Measurements from ENCODE around the gene IL11. TPM values are rescaled to one million over a fixed set of nuclear protein-coding genes. Genes with fewer than 3 reads are reported as not detected.

Gene IL11
- total RNA-seq, 4 donors from 2014 or later, result 0.66 TPM; not detected in 3

DNA sequence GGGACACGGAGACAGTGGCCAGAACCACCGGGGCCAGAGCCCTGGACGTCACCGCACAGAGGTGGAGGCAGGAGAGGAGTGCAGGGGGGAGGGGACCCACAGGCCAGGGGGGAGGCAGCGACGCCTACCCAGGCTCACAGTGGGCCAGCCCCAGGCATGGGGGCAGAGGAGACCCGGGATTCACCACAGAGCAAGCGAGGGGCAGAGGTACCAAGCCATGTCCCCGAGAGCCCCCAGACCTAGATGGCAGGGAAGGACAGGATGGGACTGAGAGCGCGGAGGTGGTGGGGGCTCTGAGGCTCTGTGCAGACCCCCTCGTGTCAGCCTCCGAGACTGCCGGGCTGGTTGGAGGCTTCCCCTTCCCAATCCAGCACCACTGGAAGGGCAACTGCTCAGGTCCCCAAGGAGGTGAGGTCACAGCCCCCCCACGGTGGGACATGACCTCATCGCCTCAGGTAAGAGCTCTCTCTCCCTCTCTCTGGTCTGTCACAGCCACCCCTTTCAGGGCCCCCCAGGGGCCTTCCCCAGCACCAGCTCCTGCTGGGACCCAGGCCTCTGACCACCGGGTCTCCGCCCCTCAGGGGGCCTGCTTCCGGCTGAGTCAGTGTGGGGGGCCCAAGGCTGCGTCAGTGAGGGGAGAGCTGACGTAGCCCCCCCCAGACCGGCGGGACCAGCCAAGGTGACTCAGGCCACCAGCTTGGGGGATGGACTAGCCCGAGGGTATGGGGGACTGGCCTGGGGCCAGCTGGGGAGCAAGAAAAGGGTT is 2.2 kb upstream of the IL11 start:
- in situ Hi-C loops (cut with MboI; ENCODE audit: low sequenced_read_pairs in 4 of 4), result loop anchor here in 1 of 4 donors (10.0 kb wide), 1 partner anchor 292 kb away; no protein-coding TSS in a partner anchor
- intact Hi-C loops (cut with DNase I; ENCODE audit: low total_unique reads), result no loop called here
- no peaks in the 10 kb centered on the region for H3K36me3 ChIP-seq
- no peaks in the 10 kb centered on the region for H3K9me3 ChIP-seq
- TF ChIP-seq, protein P1, sequence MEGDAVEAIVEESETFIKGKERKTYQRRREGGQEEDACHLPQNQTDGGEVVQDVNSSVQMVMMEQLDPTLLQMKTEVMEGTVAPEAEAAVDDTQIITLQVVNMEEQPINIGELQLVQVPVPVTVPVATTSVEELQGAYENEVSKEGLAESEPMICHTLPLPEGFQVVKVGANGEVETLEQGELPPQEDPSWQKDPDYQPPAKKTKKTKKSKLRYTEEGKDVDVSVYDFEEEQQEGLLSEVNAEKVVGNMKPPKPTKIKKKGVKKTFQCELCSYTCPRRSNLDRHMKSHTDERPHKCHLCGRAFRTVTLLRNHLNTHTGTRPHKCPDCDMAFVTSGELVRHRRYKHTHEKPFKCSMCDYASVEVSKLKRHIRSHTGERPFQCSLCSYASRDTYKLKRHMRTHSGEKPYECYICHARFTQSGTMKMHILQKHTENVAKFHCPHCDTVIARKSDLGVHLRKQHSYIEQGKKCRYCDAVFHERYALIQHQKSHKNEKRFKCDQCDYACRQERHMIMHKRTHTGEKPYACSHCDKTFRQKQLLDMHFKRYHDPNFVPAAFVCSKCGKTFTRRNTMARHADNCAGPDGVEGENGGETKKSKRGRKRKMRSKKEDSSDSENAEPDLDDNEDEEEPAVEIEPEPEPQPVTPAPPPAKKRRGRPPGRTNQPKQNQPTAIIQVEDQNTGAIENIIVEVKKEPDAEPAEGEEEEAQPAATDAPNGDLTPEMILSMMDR (IDR thresholded peaks at IDR 0.05 in 4 of 5, conservative IDR thresholded peaks at IDR 0.05 in 1 of 5), result no peak
- TF ChIP-seq POLR2A (IDR thresholded peaks at IDR 0.05), result no peak
- H3K27ac ChIP-seq, result no peak overlapping the region
- no peak overlapping the region for H3K4me3 ChIP-seq
- H3K4me1 ChIP-seq, result no peaks in the 10 kb centered on the region
- ATAC-seq (no peak), DNase-seq (no peak)
- peaks cover 77 to 93% (median 93%) of the 10 kb centered on the region in 3 donors for H3K27me3 ChIP-seq

DNA sequence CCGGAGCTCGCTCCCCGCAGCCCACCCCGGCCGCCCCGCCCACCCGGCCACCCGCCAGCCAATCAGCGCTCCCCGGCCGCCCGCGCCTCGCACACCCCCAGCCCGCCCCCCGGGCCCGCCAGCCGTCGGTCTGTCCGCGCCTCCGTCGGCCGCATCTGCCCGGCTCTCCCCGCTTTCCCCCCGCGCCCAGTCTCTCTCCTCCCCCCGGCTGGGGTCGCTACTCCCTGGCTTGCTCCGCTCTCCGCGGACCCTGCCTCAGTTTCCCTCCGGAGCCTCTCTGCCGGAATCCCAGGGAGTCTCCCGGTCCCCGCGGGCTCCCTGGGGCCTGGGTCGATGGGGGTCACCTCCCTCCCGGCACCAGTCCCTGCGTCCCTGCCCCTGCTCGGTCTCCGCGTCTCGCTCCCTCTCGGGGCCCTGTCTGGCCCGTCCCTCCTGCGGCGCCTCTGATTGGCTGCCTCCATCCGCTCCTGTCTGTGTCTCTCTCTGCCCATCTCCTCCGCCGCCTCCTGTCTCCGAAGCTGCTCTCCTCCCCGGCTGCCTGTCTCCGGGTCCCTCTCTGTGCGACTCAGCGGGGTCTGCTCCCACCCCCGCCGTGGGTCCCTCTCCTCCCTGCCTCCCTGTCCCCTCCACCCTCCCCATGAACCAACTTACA is 484 bp downstream of the IL11 start:
- no peaks in the 10 kb centered on the region for H3K9me3 ChIP-seq
- peak overlapping the region in 1 of 4 donors; percentile 11 for H3K4me3 ChIP-seq
- intact Hi-C loops (cut with DNase I; ENCODE audit: low total_unique reads) (no loop called here), in situ Hi-C loops (cut with MboI; ENCODE audit: low sequenced_read_pairs in 4 of 4) (loop anchor here in 1 of 4 donors (10.0 kb wide), 1 partner anchor 295 kb away; no protein-coding TSS in a partner anchor)
- peaks cover 56 to 72% (median 68%) of the 10 kb centered on the region in 3 donors for H3K27me3 ChIP-seq
- H3K27ac ChIP-seq, result no peak overlapping the region
- ATAC-seq, result no peak
- TF ChIP-seq, protein P1 (IDR thresholded peaks at IDR 0.05 in 4 of 5, conservative IDR thresholded peaks at IDR 0.05 in 1 of 5), result no peak
- no peak for TF ChIP-seq POLR2A (IDR thresholded peaks at IDR 0.05)
- DNase-seq, result no peak
- H3K36me3 ChIP-seq, result no peaks in the 10 kb centered on the region
- no peaks in the 10 kb centered on the region for H3K4me1 ChIP-seq

DNA sequence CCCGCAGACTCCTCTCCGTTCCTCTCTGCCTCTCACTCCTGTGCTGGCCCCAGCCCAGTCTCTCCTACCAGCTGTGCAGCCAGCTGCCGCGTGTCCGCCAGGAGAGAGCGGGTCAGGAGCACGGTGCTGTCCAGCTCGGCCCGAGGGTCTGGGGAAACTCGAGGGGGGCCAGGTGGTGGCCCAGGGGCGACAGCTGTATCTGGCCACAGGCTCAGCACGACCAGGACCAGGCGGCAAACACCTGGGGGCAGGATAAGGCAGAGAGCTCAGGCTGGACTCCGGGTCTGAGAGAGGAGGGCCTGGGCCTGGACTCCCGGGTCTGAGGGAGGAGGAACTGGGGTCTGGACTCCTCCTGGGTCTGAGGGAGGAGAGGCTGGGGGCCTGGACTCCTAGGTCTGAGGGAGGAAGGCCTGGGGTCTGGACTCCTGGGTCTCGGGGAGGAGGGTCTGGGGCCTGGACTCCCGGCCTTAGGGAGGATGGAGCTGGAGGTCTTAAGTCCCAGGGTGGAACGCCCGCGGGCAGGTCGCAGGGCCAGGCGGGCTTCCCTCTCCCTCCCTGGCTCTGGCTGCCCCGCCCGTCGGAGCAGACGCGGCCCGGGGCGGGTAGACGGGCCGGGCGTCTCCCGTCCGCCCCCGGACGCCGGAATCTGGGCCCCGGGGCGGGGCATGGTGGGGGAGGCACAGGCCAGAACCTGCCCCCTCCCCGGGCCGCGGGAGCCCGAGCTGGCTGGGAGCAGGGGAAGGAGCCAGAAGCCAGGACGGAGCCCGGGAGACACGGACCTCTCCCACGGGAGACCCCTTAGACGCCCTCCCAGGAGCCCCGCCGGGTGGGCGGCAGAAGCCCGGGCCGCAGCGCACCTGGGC is 1.3 kb downstream of the IL11 start:
- Histone ChIP-seq H3K27me3 (peaks cover 48 to 65% (median 59%) of the 10 kb centered on the region in 3 donors), H3K4me3 (no peak overlapping the region), H3K9me3 (no peaks in the 10 kb centered on the region), H3K4me1 (no peaks in the 10 kb centered on the region), H3K36me3 (no peaks in the 10 kb centered on the region), H3K27ac (no peak overlapping the region)
- intact Hi-C loops (cut with DNase I; ENCODE audit: low total_unique reads), result no loop called here
- DNase-seq (no peak), ATAC-seq (no peak)
- in situ Hi-C loops (cut with MboI; ENCODE audit: low sequenced_read_pairs in 4 of 4), result no loop called here
- TF ChIP-seq POLR2A (IDR thresholded peaks at IDR 0.05), result no peak
- TF ChIP-seq, protein P1 (IDR thresholded peaks at IDR 0.05 in 4 of 5, conservative IDR thresholded peaks at IDR 0.05 in 1 of 5), result no peak

GRCh38 chr19:55368106-55368505 is 2.2 kb downstream of the IL11 start:
- DNase-seq (no peak), ATAC-seq (no peak)
- H3K27ac ChIP-seq, result no peak overlapping the region
- no peaks in the 10 kb centered on the region for H3K9me3 ChIP-seq
- H3K27me3 ChIP-seq, result peaks cover 41 to 56% (median 51%) of the 10 kb centered on the region in 3 donors
- TF ChIP-seq, protein P1 (IDR thresholded peaks at IDR 0.05 in 4 of 5, conservative IDR thresholded peaks at IDR 0.05 in 1 of 5), result no peak
- no peak for TF ChIP-seq POLR2A (IDR thresholded peaks at IDR 0.05)
- H3K36me3 ChIP-seq, result no peaks in the 10 kb centered on the region
- in situ Hi-C loops (cut with MboI; ENCODE audit: low sequenced_read_pairs in 4 of 4), result no loop called here
- no peak overlapping the region for H3K4me3 ChIP-seq
- no peaks in the 10 kb centered on the region for H3K4me1 ChIP-seq
- intact Hi-C loops (cut with DNase I; ENCODE audit: low total_unique reads), result no loop called here
